GM18526 (cell line): ENCODE data around the gene UPK2.

Source experiments
- POLR2A ChIP-seq: IDR thresholded peaks from 3 replicates; pipeline ENCODE4 v1.6.1; 2011; ENCODE audit not compliant: insufficient read length; ENCODE audit errors: extremely low read depth

Gene UPK2

DNA sequence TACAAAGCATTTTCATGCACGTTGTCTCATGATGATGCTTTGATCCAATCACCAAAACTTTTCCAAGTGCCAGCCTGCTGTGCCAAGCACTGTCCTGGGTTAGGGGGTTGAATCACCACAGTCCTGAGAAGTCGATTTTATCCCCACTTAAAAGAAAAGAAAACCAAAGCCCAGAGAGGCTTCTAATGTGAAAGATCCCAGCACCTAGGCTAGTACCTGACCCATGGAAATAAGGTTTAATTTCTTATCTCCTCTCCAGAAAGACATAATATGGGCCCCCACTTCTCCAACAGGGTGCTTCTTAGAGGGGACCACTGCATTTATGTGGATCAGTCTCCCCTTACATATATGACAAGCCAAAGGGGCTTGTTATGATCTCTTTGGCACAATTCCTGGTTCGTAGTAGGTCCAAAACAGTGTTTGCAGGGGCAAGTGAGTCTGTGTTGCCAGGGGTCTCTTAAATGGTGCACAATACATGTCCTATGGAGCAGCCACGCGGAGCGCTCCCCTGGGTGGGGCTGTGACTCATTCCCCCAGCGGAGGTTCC lies 28.5 kb upstream of the UPK2 start:
- TF ChIP-seq POLR2A, result no peak

DNA sequence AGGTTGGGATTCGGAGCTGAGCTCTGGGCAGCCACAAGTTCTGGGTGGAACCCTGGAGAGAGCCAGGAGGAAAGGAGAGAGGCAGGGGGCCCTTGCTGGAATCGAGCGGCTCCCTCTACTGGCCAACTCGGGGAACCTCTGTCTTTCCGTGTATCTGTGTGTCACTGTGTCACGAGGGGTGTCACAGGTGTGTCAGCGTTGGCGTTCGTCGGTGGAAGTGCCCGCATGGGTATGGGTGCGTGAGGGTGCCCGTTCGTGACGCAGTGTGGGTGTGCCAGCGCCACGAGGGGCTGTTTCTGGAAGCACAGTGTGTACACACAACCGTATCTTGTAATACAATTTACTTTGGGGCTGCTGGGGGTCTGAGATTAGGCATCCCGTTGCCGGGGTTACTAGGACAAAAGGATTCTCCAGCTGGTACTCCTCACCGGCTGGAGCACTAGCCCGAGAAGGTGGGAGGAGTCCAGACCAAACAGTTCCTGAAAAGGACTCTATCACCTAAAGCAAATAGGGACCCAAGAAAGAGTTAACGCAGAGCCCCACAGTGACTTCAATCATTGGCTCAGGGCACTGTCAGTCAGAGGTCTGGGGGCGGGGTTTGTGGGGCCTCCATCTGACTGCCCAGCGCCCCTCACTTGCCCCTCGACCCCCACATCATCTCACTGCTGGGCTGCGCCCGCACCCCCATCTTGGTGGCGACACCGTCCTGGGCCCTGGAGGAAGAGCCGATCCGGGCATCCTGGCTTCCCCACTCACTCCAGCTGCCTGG lies 27.8 kb upstream of the UPK2 start:
- peak; percentile 23 for TF ChIP-seq POLR2A

DNA sequence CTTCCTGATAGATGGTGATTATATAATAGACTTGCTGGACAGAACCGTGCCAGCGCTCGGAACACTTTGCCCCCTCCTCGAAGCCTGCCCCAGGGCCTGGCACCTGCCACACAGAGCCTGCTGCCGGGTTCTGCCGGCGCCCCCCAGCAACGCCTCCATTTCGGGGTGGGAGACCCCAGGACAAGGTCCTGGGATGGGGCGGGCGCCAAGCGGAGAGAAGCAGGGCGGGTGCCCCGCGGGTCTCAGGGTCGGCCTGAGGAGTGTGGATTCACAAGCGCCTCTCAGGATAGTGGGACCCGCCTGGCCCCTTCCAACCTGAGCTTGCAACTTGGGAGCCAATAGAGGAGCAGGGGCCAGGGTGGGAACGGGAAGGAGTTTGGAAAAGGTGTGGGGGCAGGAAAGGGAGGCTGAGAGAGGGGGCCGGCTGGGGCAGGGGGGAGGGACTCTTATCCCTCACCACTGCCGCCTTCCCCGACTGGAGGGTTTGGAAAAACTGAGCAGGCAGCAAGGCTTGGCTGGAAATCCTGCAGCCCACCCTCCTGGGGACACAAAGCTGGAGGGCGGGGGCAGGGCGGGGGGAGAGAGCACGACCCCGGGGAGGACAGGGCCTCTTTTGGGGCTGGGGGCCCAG lies 27.1 kb upstream of the UPK2 start:
- TF ChIP-seq POLR2A, result no peak

DNA sequence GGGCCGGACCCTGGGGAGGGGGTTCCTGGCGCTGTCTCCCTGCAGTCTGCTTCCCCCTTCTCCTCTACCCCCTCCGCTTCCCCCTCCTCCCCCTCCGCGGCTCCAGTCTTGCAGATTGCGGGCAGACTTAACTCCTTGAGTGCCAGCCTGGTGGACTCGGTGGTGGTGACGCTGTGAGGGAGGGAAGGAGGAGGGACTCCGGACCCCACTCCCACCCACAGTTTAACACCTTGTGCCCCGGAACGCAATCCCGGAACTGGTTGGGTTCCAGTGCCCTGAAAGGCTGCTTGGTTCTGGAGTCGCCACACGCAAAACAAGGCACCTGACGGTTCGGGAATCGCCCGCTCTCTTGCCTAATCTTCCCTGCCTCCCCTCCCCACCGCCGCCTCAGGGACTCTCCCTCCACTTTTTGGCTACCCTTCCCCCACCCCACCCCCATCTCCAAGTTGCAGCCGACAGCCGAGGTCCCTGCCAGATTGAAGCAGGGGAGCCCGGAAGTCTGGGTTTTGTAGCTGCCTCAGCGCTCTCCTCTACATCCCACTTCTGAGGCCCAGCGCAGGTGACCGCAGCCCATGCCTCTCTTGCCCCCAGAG lies 26.5 kb upstream of the UPK2 start:
- no peak for TF ChIP-seq POLR2A

DNA sequence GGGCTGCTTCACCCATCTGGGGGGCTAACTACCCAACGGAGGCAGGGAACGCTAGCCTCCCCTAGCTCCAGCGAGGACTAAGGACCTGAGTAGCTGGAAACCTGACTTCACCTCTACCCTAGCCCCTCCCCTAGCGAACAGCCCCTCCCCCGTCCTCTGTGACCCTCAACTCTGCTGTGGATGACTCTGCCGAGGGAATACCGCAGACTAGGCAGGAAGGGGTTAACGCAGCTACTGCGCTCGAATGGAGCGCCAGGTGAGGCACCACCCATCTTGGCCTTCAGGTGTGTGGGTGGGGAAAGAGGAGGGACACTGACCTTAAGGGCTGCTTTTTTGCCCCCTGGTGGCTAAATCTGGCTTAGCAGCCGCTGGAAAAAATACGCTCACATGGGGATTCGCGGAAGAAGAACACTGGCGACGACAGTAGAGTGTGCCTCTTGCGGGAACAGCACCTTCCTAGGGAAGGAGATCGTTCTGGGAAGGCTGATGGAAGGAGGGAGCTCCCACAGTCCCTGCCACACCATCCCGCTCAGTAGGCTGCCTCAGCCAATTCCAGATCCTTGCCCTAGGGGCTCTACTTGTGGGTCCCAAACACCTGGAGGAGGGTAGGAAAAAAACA lies 25.9 kb upstream of the UPK2 start:
- TF ChIP-seq POLR2A, result no peak

DNA sequence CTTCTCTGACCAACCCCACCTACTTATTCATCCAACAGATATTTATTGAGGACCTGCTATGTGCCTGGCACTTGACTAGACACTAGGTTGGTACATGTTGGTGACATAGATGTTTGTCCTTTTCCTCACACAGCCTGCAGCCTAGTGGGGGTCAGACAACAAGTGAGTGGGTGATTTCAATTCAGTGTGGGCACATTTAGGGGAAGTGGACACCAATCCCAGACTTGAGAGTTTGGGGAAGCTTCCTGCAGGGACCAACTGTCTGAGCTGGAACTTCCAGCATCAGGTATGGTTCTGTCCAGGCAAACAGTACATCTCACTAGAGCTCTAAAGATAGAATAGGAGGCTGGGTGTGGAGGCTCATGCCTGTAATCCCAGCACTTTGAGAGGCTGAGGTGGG lies 24.5 kb upstream of the UPK2 start:
- no peak for TF ChIP-seq POLR2A

DNA sequence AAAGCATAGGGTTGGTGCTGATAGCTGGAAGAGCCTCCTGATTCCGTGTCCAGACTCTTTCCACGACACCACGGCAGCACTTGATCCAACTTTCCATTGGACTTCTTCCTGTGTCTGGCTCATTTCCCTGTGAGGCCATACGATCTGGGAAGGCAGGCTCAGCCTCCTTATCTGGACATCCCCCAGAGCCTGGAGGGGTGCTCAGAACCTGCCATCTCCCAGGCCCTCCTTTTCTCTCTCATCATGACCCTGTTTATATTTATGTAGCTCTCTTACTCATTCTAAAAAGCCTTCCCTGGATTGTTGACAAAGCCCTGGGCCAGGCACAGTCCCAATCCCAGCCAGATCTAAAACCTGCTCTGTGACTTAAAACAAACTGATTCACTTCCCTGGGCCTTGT lies 22.6 kb upstream of the UPK2 start:
- no peak for TF ChIP-seq POLR2A

DNA sequence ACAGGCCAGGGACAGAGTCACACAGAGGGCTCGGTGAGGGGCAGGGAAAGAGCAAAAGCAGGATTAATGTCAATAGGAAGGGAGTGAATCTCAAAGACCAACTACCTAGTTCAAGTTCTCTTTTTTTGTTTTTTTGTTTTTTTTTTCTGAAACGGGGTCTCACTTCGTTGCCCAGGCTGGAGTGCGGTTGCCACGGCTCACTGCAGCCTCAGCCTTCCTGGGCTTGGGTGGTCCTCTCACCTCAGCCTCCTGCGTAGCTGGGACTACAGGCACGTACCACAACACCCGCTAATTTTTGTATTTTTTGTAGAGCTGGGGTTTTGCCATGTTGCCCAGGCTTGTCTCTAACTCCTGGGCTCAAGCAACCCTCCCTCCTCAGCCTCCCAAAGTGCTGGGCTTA lies 20.7 kb upstream of the UPK2 start:
- TF ChIP-seq POLR2A, result no peak

DNA sequence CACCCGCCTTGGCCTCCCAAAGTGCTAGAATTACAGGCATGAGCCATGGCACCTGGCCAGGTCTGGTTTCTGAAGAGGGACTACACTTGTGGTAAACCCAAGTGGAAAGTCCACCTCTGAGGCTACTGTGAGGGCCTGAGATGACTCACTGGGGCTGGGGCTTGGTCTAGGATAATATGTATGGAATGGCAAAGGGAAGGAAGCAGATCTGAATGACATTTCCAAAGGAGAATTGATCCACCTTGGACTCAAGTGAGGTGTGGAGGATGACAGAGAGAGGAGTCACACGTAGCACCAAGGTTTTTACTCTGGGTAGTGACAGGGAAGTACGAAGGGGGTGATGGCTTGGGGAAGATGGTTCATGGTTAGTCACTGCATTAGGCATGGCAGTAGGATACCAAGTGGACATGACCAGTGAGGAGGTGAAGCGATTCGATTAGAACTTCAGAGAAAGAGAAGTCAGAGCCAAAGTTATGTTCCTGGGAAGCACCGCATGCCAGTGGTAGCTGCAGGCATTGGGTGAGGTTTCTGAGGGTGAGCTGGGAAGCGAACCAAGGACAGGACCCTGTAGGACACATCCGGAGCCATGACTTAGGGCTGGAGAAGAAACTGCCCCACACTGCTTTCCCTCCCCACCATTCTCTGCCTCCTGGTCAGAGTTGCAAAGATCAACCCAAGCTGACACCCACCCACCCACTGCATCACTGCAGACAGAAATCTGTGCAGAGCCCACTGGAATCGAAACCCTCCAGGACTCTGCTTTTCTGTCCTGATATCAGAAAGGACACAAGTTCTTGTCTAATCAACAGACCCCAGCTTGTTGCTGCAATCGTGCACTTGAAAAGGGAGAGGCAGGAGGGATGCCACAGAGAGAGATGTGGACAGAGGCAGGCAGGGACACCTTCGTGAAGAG lies 17.4 kb upstream of the UPK2 start:
- TF ChIP-seq POLR2A, result no peak

DNA sequence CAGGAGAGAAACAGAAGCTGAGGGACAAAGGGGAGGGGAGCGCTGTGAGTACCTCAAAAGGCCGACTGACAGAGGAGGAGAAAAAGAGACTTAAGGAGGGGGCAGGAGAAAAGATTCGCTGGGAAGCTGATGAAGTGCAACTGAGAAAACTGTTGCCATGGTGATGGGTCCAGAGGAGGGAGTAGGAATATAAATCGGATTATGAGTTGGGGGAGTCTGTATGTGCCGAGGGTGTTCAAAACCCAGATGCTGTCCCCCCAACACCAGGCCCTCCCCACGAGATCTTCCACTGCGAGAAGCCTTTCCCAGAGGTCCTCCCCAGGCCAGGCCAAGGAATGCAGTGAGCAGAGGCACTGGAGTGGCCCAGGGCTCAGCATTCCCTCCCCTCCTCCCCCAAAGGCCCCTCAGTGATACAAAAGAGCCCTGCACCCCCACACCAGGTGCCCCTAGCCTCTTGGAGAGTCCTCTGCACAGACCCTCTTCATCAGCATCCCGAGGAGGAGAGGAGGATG lies 16.6 kb upstream of the UPK2 start:
- no peak for TF ChIP-seq POLR2A

DNA sequence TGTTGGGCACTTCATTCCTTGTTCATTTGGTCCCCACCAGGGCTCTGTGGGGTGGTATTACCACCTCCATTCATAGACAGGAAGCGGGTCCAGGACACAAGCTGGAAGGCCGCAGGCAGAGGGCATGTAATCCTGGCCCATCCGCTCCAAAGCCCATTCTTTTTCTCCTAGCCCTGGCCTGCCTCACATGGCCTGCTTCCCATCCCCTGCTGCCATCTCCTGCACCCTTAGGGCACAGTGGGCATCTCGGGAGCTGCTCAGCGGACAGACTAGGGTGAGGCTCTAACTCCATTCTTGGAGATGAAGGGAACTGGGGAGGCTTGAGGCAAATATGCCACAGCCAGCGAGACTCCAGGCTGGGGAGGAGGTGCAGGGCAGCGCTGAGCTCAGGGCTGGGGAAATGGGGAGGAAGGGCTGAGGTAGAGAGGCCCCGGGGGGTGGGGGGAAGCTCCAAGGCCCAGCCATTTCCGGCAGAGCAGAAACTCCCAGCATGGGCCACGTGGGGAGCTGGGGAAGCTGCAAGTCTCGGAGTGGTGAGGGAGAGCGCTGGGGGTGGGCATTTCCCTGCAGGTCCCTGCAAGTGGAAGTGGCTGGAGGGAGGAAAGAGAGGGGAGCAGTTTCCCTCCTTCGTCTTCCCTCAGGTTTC lies 16.0 kb upstream of the UPK2 start:
- TF ChIP-seq POLR2A, result no peak

DNA sequence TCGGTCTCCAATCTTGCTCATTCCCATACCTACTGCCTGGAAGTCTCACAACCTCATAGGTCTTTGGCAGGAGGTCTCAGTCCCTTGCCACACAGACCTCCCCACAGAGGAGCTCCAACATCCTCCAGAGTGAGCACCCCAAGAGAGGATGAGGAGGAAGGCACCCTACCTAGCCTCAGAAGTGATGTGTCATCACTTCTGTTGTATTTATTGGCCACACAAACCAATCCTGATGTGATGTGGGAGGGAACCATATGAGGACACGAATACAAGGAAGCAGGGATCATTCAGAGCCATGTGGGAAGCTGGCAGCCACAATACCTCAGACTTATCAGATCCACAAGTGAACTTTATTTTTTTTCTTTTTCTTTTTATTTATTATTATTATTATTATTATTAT lies 9.0 kb upstream of the UPK2 start:
- no peak for TF ChIP-seq POLR2A

DNA sequence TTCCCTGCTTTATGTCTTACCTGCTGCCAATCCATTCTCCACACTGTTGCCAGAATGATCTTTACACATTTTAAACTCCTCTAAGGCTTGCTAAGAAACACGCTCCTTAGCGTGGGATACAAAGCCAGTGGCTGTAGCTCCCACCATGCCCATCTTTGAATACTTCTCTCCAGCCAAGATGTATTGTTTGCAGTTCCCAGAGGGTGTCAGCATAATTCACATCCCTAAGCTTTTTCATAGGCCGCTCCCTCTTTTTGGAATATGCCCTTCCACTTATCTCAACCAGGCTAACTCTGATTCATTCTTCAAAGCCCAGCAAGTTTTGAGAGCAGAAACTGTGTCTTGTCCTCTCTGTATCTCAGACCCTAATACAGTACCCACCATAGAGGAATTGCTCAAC lies 8.1 kb upstream of the UPK2 start:
- TF ChIP-seq POLR2A, result no peak

DNA sequence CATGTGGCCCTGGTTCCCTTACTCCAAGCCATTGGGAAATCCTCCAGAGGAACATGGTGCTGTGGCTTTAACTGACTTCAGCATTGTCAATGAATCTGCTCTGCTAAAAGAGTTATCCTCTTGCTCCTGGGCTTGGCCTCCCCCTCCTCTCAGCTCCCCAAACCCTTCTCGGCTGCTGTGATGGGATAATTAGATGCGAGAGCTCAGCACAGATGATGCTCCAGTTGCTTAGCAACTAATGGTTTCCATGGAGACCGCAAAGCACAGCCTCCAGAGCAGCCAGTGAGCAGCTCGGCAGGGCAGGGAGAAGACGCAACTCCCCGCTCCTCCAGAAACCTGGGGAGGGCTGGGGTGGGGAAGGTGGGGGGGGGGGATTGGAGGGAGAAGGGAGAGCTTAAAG lies 2.8 kb upstream of the UPK2 start:
- TF ChIP-seq POLR2A, result no peak

DNA sequence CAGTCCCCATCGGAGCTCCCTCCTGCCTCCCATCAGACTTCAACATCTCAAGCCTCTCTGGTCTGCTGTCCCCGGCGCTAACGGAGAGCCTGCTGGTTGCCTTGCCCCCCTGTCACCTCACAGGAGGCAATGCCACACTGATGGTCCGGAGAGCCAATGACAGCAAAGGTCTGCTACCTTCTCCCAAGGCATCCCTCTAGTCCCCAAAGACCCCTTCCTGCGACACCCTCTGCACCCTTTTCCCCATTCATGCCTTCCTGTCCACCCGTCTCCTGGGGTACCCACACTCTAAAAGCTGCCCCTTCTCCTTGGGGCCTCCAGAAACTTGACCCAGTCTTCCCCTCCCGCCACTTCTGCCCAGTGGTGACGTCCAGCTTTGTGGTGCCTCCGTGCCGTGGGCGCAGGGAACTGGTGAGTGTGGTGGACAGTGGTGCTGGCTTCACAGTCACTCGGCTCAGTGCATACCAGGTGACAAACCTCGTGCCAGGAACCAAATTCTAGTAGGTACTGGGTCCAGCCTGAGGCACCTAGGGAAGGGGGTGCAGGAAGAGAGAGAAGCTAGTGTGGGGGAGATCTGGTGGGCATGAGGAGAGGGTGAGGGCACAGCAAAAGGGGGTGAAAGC lies 860 bp downstream of the UPK2 start:
- TF ChIP-seq POLR2A, result no peak
